Peyer's patch (tissue), 4 donors: ENCODE results near the gene RASSF4. TPM values are rescaled to one million over a fixed set of nuclear protein-coding genes. Genes with fewer than 3 reads are reported as not detected.
"Not testable (repeated sequence)": the region's sequence is repeated elsewhere in the genome, so short reads cannot be mapped to it uniquely, and the experiment has no call there.

Experiments
- DNase-seq, 3 donors: peaks; one replicate each; pipeline ENCODE4 v3.0.0-alpha.2; 2017 to 2019
- H3K27ac ChIP-seq, 4 donors: fragments of 200-600 bp; sonication (generic); one replicate each; pipeline ENCODE4 v1.5.1; 2016 to 2019
- H3K27me3 ChIP-seq, 2 donors: fragments of 200-600 bp; sonication (generic); one replicate each; pipeline ENCODE4 v1.5.1; 2019
- H3K36me3 ChIP-seq, 3 donors: fragments of 200-600 bp; sonication (generic); one replicate each; pipeline ENCODE4 v1.5.1; 2016 to 2019
- H3K4me1 ChIP-seq, 4 donors: fragments of 200-600 bp; sonication (generic); one replicate each; pipeline ENCODE4 v1.5.1; 2016 to 2019
- H3K4me3 ChIP-seq, 4 donors: fragments of 200-600 bp; sonication (generic); 1 replicate in 3 of 4; 2 replicates in 1 of 4; pipeline ENCODE4 v1.5.1; 2016 to 2019; ENCODE audit warnings: mild to moderate bottlenecking in 1 of 4
- H3K9me3 ChIP-seq, 4 donors: fragments of 200-600 bp; sonication (generic); one replicate each; pipeline ENCODE4 v1.5.1; 2016 to 2019; ENCODE audit warnings: mild to moderate bottlenecking in 1 of 4
- POLR2A ChIP-seq, 2 donors: fragments of 450-650 bp; IDR thresholded peaks; one replicate each; pipeline ENCODE4 v1.5.1; 2017; ENCODE audit warnings: antibody characterized with exemption in 2 of 2, mild to moderate bottlenecking in 2 of 2, moderate library complexity in 2 of 2
- total RNA-seq, 4 donors: library from RNA; depleted of rRNA; stranded (reverse); fragments of >200 nt; gene quantifications; one replicate each; pipeline ENCODE4 v1.1.0, GENCODE V29; 2016
- TF ChIP-seq, protein P1 (sequence below), 6 experiments: fragments of 450-650 bp in 4 of 6; fragments of 200-600 bp in 2 of 6; sonication (generic) in 1 of 6; IDR thresholded peaks; one replicate each; pipeline ENCODE4 v1.5.1; 2017 to 2019; ENCODE audit warnings: antibody characterized with exemption in 6 of 6, mild to moderate bottlenecking in 3 of 6, moderate library complexity in 1 of 6

RASSF4 gene
- total RNA-seq, 4 donors from 2014 or later: 62.7 to 99.6 (median 68.2) TPM

DNA sequence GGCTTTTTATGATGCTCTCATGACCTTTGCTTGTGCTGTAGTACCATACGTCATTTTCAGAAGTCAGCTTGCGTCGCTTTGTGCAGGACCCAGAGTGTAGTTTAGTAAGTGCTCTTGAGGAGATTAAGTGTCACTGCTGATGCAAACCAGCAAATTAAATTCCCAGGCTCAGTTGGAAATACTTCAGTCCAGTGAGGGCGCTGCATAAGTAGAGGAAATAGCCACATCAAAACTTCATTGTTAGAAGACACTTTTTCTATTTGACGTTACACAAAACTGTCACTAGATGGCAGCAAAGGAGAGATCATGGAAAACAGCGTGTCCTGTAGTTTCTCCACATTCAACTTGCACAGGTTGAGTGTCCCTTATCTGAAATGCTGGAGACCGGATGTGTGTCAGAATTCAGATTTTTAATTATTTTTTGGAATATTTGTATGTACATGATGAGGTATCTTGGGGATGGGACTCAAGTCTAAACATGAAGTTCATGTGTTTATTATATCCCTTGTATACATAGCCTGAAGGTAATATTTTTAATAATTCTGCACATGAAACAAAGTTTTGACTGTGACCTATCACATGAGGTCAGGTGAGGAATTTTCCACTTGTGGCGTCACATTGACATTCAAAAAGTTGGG lies 49.0 kb downstream of the RASSF4 start:
- no peaks in the 10 kb centered on the region for H3K4me1 ChIP-seq
- no peak overlapping the region for H3K27ac ChIP-seq
- no peak overlapping the region for H3K4me3 ChIP-seq
- H3K36me3 ChIP-seq: peaks cover 0 to 5% (median 0%) of the 10 kb centered on the region in 3 donors
- no peak for TF ChIP-seq POLR2A (IDR thresholded peaks at IDR 0.05)
- TF ChIP-seq, protein P1, sequence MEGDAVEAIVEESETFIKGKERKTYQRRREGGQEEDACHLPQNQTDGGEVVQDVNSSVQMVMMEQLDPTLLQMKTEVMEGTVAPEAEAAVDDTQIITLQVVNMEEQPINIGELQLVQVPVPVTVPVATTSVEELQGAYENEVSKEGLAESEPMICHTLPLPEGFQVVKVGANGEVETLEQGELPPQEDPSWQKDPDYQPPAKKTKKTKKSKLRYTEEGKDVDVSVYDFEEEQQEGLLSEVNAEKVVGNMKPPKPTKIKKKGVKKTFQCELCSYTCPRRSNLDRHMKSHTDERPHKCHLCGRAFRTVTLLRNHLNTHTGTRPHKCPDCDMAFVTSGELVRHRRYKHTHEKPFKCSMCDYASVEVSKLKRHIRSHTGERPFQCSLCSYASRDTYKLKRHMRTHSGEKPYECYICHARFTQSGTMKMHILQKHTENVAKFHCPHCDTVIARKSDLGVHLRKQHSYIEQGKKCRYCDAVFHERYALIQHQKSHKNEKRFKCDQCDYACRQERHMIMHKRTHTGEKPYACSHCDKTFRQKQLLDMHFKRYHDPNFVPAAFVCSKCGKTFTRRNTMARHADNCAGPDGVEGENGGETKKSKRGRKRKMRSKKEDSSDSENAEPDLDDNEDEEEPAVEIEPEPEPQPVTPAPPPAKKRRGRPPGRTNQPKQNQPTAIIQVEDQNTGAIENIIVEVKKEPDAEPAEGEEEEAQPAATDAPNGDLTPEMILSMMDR (IDR thresholded peaks at IDR 0.05): peak; percentile 38 to 91 (median 83)
- no peaks in the 10 kb centered on the region for H3K27me3 ChIP-seq
- H3K9me3 ChIP-seq: no peaks in the 10 kb centered on the region
- no peak for DNase-seq

DNA sequence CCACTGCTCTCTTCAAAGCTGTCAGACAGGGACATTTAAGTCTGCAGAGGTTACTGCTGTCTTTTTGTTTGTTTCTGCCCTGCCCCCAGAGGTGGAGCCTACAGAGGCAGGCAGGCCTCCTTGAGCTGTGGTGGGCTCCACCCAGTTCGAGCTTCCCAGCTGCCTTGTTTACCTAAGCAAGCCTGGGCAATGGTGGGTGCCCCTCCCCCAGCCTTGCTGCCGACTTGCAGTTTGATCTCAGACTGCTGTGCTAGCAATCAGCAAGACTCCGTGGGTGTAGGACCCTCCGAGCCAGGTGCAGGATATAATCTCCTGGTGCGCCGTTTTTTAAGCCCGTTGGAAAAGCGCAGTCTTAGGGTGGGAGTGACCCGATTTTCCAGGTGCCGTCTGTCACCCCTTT lies 55.0 kb downstream of the RASSF4 start:
- H3K36me3 ChIP-seq, DNase-seq, H3K4me1 ChIP-seq, H3K9me3 ChIP-seq, H3K27ac ChIP-seq, H3K27me3 ChIP-seq, H3K4me3 ChIP-seq: not testable (repeated sequence)

DNA sequence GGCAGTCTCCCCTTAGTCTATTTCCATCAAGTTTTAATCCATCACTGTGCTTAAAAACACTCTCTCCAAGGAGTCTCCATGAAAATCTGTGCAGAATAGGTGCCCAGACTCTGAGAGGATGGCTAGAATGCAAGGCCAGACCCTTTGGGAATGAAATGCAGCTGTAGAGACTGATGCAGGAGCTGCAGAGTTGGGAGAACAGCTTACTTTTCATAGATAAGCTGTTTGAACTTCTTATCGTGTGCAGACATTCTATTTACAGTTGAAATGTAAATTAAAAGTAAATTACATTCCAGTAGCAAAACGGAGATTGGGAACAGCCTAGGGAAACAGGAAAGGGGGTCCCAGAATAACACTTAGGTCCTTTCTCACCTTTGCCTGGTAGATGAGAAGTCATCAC lies 56.0 kb downstream of the RASSF4 start:
- H3K4me1 ChIP-seq: no peaks in the 10 kb centered on the region
- H3K4me3 ChIP-seq: no peak overlapping the region
- no peak for DNase-seq

DNA sequence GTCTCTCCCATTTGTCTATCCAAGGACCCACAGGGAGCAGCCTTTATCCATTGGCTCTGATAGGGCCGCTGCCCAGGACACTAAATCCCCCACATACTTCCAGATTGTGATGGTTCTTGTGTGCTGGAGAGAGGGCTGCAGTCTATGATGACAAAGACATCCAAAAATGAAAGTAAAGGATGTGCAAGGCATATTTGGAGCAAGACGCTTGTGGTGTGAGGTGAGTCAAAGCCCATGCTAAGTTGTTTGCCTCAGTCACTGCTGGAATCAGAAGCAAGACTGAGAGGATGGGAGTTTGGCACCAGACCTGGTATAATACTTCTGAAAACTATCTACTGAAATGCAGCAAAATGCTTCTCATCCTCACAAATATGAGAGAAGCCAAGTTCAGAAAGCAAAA lies 63.8 kb downstream of the RASSF4 start:
- Histone ChIP-seq H3K4me1 (no peaks in the 10 kb centered on the region), H3K9me3 (no peaks in the 10 kb centered on the region), H3K4me3 (no peak overlapping the region), H3K36me3 (no peaks in the 10 kb centered on the region), H3K27me3 (no peaks in the 10 kb centered on the region), H3K27ac (no peak overlapping the region)
- no peak for TF ChIP-seq POLR2A (IDR thresholded peaks at IDR 0.05)
- TF ChIP-seq, protein P1 (IDR thresholded peaks at IDR 0.05): no peak
- DNase-seq: no peak

More for the DNA sequence above, 56.0 kb downstream of the RASSF4 start:
- no peak overlapping the region for H3K27ac ChIP-seq
- H3K27me3 ChIP-seq: no peaks in the 10 kb centered on the region
- no peaks in the 10 kb centered on the region for H3K9me3 ChIP-seq
- no peaks in the 10 kb centered on the region for H3K36me3 ChIP-seq
- no peak for TF ChIP-seq POLR2A (IDR thresholded peaks at IDR 0.05)
- TF ChIP-seq, protein P1 (IDR thresholded peaks at IDR 0.05): no peak

DNA sequence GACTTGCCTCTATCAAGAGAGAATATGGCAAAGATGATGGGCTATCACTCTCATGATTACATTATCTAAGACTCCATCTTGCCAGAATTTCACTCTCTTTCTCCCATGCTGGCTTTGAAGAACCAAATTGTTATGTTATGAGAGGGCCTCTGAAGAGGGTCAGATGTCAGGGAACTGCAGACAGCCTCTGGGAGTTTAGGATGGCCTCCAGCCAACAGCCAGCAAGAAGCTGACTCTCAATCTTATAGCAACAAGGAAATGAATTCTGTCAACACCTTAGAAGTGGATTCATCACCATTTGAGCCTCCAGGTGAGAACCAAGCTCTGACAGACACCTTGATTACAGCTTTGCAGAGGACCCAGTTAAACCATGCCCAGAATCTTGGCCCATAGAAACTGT lies 74.7 kb downstream of the RASSF4 start:
- no peak for TF ChIP-seq POLR2A (IDR thresholded peaks at IDR 0.05)
- TF ChIP-seq, protein P1 (IDR thresholded peaks at IDR 0.05): no peak
- no peaks in the 10 kb centered on the region for H3K4me1 ChIP-seq
- no peak overlapping the region for H3K4me3 ChIP-seq
- DNase-seq: no peak
- no peaks in the 10 kb centered on the region for H3K27me3 ChIP-seq
- no peak overlapping the region for H3K27ac ChIP-seq
- H3K36me3 ChIP-seq: no peaks in the 10 kb centered on the region
- peaks cover 0 to 7% (median 0%) of the 10 kb centered on the region in 4 donors for H3K9me3 ChIP-seq

DNA sequence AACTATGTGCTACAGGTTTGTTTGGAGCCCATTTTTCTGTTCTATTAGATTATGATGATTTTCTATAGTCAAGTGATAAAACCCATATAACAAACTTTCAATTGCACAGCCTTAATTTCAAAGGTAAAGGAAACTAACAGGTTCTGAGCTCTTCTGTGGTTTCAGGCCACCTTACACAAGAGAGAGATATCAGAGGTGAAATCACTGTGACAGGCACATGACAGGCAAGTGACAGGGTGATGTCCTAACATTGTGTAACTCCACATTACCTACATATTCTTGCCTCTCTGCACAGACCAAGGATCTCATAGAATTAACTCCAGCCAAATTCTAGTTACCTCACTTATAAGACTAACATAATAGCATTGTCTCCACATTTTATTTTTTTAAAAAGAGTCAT lies 76.1 kb downstream of the RASSF4 start:
- no peaks in the 10 kb centered on the region for H3K27me3 ChIP-seq
- no peaks in the 10 kb centered on the region for H3K4me1 ChIP-seq
- H3K36me3 ChIP-seq: no peaks in the 10 kb centered on the region
- no peak overlapping the region for H3K27ac ChIP-seq
- peaks cover 0 to 7% (median 0%) of the 10 kb centered on the region in 4 donors for H3K9me3 ChIP-seq
- no peak for DNase-seq
- no peak overlapping the region for H3K4me3 ChIP-seq
- TF ChIP-seq, protein P1 (IDR thresholded peaks at IDR 0.05): no peak
- no peak for TF ChIP-seq POLR2A (IDR thresholded peaks at IDR 0.05)
